Peyer's patch (tissue), 4 donors: ENCODE measurements around the gene SLC25A21. TPM values are rescaled to one million over a fixed set of nuclear protein-coding genes. Genes with fewer than 3 reads are reported as not detected.

ENCODE experiments used
- DNase-seq, 3 donors: peaks; one replicate each; pipeline ENCODE4 v3.0.0-alpha.2; 2017 to 2019
- H3K27ac ChIP-seq, 4 donors: fragments of 200-600 bp; sonication (generic); one replicate each; pipeline ENCODE4 v1.5.1; 2016 to 2019
- H3K27me3 ChIP-seq, 2 donors: fragments of 200-600 bp; sonication (generic); one replicate each; pipeline ENCODE4 v1.5.1; 2019
- H3K36me3 ChIP-seq, 3 donors: fragments of 200-600 bp; sonication (generic); one replicate each; pipeline ENCODE4 v1.5.1; 2016 to 2019
- H3K4me1 ChIP-seq, 4 donors: fragments of 200-600 bp; sonication (generic); one replicate each; pipeline ENCODE4 v1.5.1; 2016 to 2019
- H3K4me3 ChIP-seq, 4 donors: fragments of 200-600 bp; sonication (generic); 1 replicate in 3 of 4; 2 replicates in 1 of 4; pipeline ENCODE4 v1.5.1; 2016 to 2019; ENCODE audit warnings: mild to moderate bottlenecking in 1 of 4
- H3K9me3 ChIP-seq, 4 donors: fragments of 200-600 bp; sonication (generic); one replicate each; pipeline ENCODE4 v1.5.1; 2016 to 2019; ENCODE audit warnings: mild to moderate bottlenecking in 1 of 4
- CTCF ChIP-seq, 6 experiments: fragments of 450-650 bp in 4 of 6; fragments of 200-600 bp in 2 of 6; sonication (generic) in 1 of 6; IDR thresholded peaks; one replicate each; pipeline ENCODE4 v1.5.1; 2017 to 2019; ENCODE audit warnings: antibody characterized with exemption in 6 of 6, mild to moderate bottlenecking in 3 of 6, moderate library complexity in 1 of 6
- POLR2A ChIP-seq, 2 donors: fragments of 450-650 bp; IDR thresholded peaks; one replicate each; pipeline ENCODE4 v1.5.1; 2017; ENCODE audit warnings: antibody characterized with exemption in 2 of 2, mild to moderate bottlenecking in 2 of 2, moderate library complexity in 2 of 2
- total RNA-seq, 4 donors: library from RNA; depleted of rRNA; stranded (reverse); fragments of >200 nt; gene quantifications; one replicate each; pipeline ENCODE4 v1.1.0, GENCODE V29; 2016

The SLC25A21 gene
- total RNA-seq, 4 donors from 2014 or later, result 0.70 to 1.6 TPM; not detected in 2

DNA sequence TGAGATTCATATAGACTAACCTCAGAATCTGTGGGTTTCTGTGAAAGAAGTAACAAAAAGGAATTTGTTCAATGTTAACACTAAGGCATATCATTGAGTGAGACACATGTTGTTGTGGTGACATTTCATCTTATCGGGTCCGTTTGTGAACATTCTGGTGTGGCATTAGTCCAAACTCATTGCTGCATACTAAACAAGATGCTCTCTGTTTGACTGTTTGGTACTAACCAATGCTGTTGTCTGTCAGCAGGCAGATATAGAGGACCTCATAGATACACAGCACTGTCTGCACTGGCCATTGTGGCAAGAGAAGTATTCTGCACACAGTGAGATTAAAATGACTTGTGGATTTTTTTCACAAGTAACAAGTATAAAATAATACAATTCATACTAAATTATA lies 41.2 kb downstream of the SLC25A21 start:
- Histone ChIP-seq H3K27ac (no peak overlapping the region), H3K36me3 (no peaks in the 10 kb centered on the region), H3K4me3 (no peak overlapping the region), H3K27me3 (no peaks in the 10 kb centered on the region), H3K4me1 (no peaks in the 10 kb centered on the region), H3K9me3 (no peaks in the 10 kb centered on the region)
- DNase-seq, result no peak
- TF ChIP-seq CTCF (IDR thresholded peaks at IDR 0.05) (no peak), POLR2A (IDR thresholded peaks at IDR 0.05) (no peak)

GRCh38 chr14:37129047-37129446 lies 43.4 kb downstream of the SLC25A21 start:
- H3K4me1 ChIP-seq, result no peaks in the 10 kb centered on the region
- no peak for DNase-seq
- H3K36me3 ChIP-seq, result no peaks in the 10 kb centered on the region
- no peak for TF ChIP-seq CTCF (IDR thresholded peaks at IDR 0.05)
- TF ChIP-seq POLR2A (IDR thresholded peaks at IDR 0.05), result no peak
- H3K4me3 ChIP-seq, result no peak overlapping the region
- H3K27me3 ChIP-seq, result no peaks in the 10 kb centered on the region
- H3K27ac ChIP-seq, result no peak overlapping the region
- H3K9me3 ChIP-seq, result no peaks in the 10 kb centered on the region

- Histone ChIP-seq H3K36me3 (no peaks in the 10 kb centered on the region), H3K27ac (no peak overlapping the region), H3K9me3 (no peaks in the 10 kb centered on the region), H3K4me1 (no peaks in the 10 kb centered on the region), H3K27me3 (no peaks in the 10 kb centered on the region), H3K4me3 (no peak overlapping the region)
- no peak for DNase-seq
- TF ChIP-seq CTCF (IDR thresholded peaks at IDR 0.05), result no peak
- no peak for TF ChIP-seq POLR2A (IDR thresholded peaks at IDR 0.05)
Observed at GRCh38 chr14:37124614-37125013, 47.8 kb downstream of the SLC25A21 start.

- TF ChIP-seq POLR2A (IDR thresholded peaks at IDR 0.05), result no peak
- no peak for TF ChIP-seq CTCF (IDR thresholded peaks at IDR 0.05)
- Histone ChIP-seq H3K27me3 (no peaks in the 10 kb centered on the region), H3K4me3 (no peak overlapping the region), H3K27ac (no peak overlapping the region), H3K4me1 (no peaks in the 10 kb centered on the region), H3K9me3 (no peaks in the 10 kb centered on the region), H3K36me3 (no peaks in the 10 kb centered on the region)
- no peak for DNase-seq
Observed at GRCh38 chr14:37122919-37123639, 49.3 kb downstream of the SLC25A21 start.

- H3K27ac ChIP-seq, result no peak overlapping the region
- no peaks in the 10 kb centered on the region for H3K27me3 ChIP-seq
- TF ChIP-seq POLR2A (IDR thresholded peaks at IDR 0.05) (no peak), CTCF (IDR thresholded peaks at IDR 0.05) (no peak)
- no peaks in the 10 kb centered on the region for H3K9me3 ChIP-seq
- no peaks in the 10 kb centered on the region for H3K4me1 ChIP-seq
- H3K36me3 ChIP-seq, result no peaks in the 10 kb centered on the region
- no peak overlapping the region for H3K4me3 ChIP-seq
- no peak for DNase-seq
Observed at GRCh38 chr14:37122288-37122687, 50.1 kb downstream of the SLC25A21 start.
